HCT116 (cell line): ENCODE measurements around the gene STC2. TPM values are rescaled to one million over a fixed set of nuclear protein-coding genes. Genes with fewer than 3 reads are reported as not detected.

Source experiments
- ATAC-seq: fragments of 200-7000 bp; cut with Tn5 transposase; 2 replicates; pipeline ENCODE4 v1.9.1; 2020; ENCODE audit warnings: mild to moderate bottlenecking, moderate library complexity
- BruUV-seq: library from RNA; stranded (reverse); fragments of 400-500 nt; replicated peaks from 2 replicates; lab custom pipeline; 2021; lab: Mats Ljungman, UMichigan
- CTCF ChIA-PET: fragments of 300-600 bp; sonication (Branson Sonifier 250); formaldehyde crosslinking; loops from one replicate; lab custom pipeline; 2021; ENCODE audit warnings: antibody characterized with exemption; lab: Charles Lee
- POLR2A ChIA-PET: fragments of 300-600, 350-600 bp; sonication (Branson Sonifier 250); formaldehyde crosslinking; loops from one replicate; lab custom pipeline; 2021; ENCODE audit warnings: antibody characterized with exemption; lab: Charles Lee
- RAD21 ChIA-PET, 2 experiments: fragments of 300-600 bp; sonication (Branson Sonifier 250); formaldehyde crosslinking; loops; one replicate each; lab custom pipeline; 2023; ENCODE audit warnings: low total read pairs in 2 of 2; ENCODE audit not compliant: uncharacterized antibody in 2 of 2, unreplicated experiment in 2 of 2, low non-redundant PET in 1 of 2; lab: Charles Lee
- DNase-seq: peaks from one replicate; pipeline ENCODE4 v3.0.0-alpha.2; 2010; ENCODE audit warnings: low read depth, low spot score
- H2AFZ ChIP-seq: fragments of 200-600 bp; shearing (Covaris generic), sonication (generic); 2 replicates; pipeline ENCODE4 v1.6.1; 2017; ENCODE audit warnings: low read depth, mixed run types, mixed read lengths, antibody characterized with exemption, low read length; ENCODE audit not compliant: poor library complexity, severe bottlenecking
- H3K27ac ChIP-seq: 2 replicates; pipeline ENCODE4 v1.5.1; 2012; ENCODE audit warnings: low read depth, low read length
- H3K27me3 ChIP-seq: fragments of 200-600 bp; sonication (generic); 2 replicates; pipeline ENCODE4 v1.6.1; 2016; ENCODE audit warnings: mixed run types, low read length, mixed read lengths; ENCODE audit not compliant: insufficient read depth
- H3K36me3 ChIP-seq, 2 experiments: fragments of 200-500 bp in 1 of 2; fragments of 200-600 bp in 1 of 2; sonication (Bioruptor generic) in 1 of 2; sonication (generic) in 1 of 2; 2 replicates each; pipeline versions ENCODE4 v1.5.1 to v1.6.1; 2014 to 2016; ENCODE audit warnings: low read length in 2 of 2, inconsistent platforms in 1 of 2, mixed read lengths in 1 of 2, mixed run types in 1 of 2; ENCODE audit not compliant: insufficient read depth in 2 of 2, control insufficient read depth in 1 of 2
- H3K4me1 ChIP-seq, 2 experiments: fragments of 200-600 bp in 1 of 2; sonication (generic) in 1 of 2; 2 replicates each; pipeline versions ENCODE4 v1.5.1 to v1.6.1; 2012 to 2017; ENCODE audit warnings: low read length in 2 of 2, inconsistent platforms in 1 of 2, mild to moderate bottlenecking in 1 of 2, mixed read lengths in 1 of 2, mixed run types in 1 of 2, moderate library complexity in 1 of 2; ENCODE audit not compliant: insufficient read depth in 2 of 2, control insufficient read depth in 1 of 2
- H3K4me2 ChIP-seq: fragments of 200-600 bp; sonication (generic); 2 replicates; pipeline ENCODE4 v1.6.1; 2017; ENCODE audit warnings: mixed run types, low read length, mixed read lengths
- H3K4me3 ChIP-seq, 2 experiments: fragments of 200-600 bp in 1 of 2; sonication (generic) in 1 of 2; replicated peaks in 1 of 2; 2 replicates each; pipeline ENCODE4 v1.5.1; 2011 to 2016; ENCODE audit warnings: low read length in 2 of 2, control low read depth in 1 of 2, low read depth in 1 of 2, mild to moderate bottlenecking in 1 of 2, mixed read lengths in 1 of 2, mixed run types in 1 of 2
- H3K79me2 ChIP-seq: fragments of 200-600 bp; sonication (generic); 2 replicates; pipeline ENCODE4 v1.6.1; 2017; ENCODE audit warnings: mild to moderate bottlenecking, mixed run types, low read length, moderate library complexity, mixed read lengths; ENCODE audit not compliant: insufficient read depth
- H3K9ac ChIP-seq: fragments of 200-600 bp; sonication (generic); 2 replicates; pipeline ENCODE4 v1.6.1; 2016; ENCODE audit warnings: low read length, mixed read lengths
- H3K9me2 ChIP-seq: fragments of 200-600 bp; sonication (generic), shearing (Covaris generic); 2 replicates; pipeline ENCODE4 v1.6.1; 2017; ENCODE audit warnings: mixed run types, mild to moderate bottlenecking, moderate library complexity; ENCODE audit not compliant: insufficient read depth
- H3K9me3 ChIP-seq, 2 experiments: fragments of 200-500 bp in 1 of 2; fragments of 200-600 bp in 1 of 2; sonication (Bioruptor generic) in 1 of 2; sonication (generic) in 1 of 2; 2 replicates each; pipeline ENCODE4 v1.6.1; 2014 to 2017; ENCODE audit warnings: low read length in 2 of 2, mixed read lengths in 2 of 2, inconsistent platforms in 1 of 2, low read depth in 1 of 2, mild to moderate bottlenecking in 1 of 2, mixed run types in 1 of 2, moderate library complexity in 1 of 2; ENCODE audit not compliant: control insufficient read depth in 1 of 2, insufficient read depth in 1 of 2
- H4K20me1 ChIP-seq: fragments of 200-600 bp; sonication (generic), shearing (Covaris generic); 2 replicates; pipeline ENCODE4 v1.6.1; 2017; ENCODE audit warnings: mixed run types, mild to moderate bottlenecking, moderate library complexity; ENCODE audit not compliant: insufficient read depth
- ATF3 ChIP-seq: IDR thresholded peaks from 2 replicates; pipeline ENCODE4 v1.6.1; 2012
- CBX3 ChIP-seq: IDR thresholded peaks from 2 replicates; pipeline ENCODE4 v1.6.1; 2012; ENCODE audit warnings: low read depth
- CTCF ChIP-seq, 3 experiments: fragments of 200-600 bp in 1 of 3; sonication (generic) in 1 of 3; IDR thresholded peaks in 2 of 3; conservative IDR thresholded peaks in 1 of 3; 2 replicates each; pipeline ENCODE4 v1.5.1; 2012 to 2017; ENCODE audit warnings: low read depth in 2 of 3, low read length in 2 of 3, antibody characterized with exemption in 1 of 3, borderline replicate concordance in 1 of 3, control low read depth in 1 of 3, mild to moderate bottlenecking in 1 of 3, mixed read lengths in 1 of 3, mixed run types in 1 of 3, moderate library complexity in 1 of 3; ENCODE audit not compliant: insufficient read depth in 1 of 3
- ELF1 ChIP-seq: IDR thresholded peaks from 2 replicates; pipeline ENCODE4 v1.6.1; 2012; ENCODE audit warnings: low read depth, borderline replicate concordance
- EZH2phosphoT487 ChIP-seq: fragments of 200-600 bp; IDR thresholded peaks from 2 replicates; pipeline ENCODE4 v1.6.1; 2018; ENCODE audit warnings: antibody characterized with exemption, borderline replicate concordance
- FOSL1 ChIP-seq: IDR thresholded peaks from 2 replicates; pipeline ENCODE4 v1.6.1; 2012; ENCODE audit warnings: low read depth
- JUND ChIP-seq: IDR thresholded peaks from 2 replicates; pipeline ENCODE4 v1.6.1; 2012
- POLR2A ChIP-seq: IDR thresholded peaks from 2 replicates; pipeline ENCODE4 v1.7.0; 2011; ENCODE audit warnings: borderline replicate concordance; ENCODE audit not compliant: insufficient read depth, insufficient read length; ENCODE audit errors: extremely low read depth
- RAD21 ChIP-seq: IDR thresholded peaks from 2 replicates; pipeline ENCODE4 v1.6.1; 2012; ENCODE audit warnings: low read depth, mild to moderate bottlenecking
- SIN3A ChIP-seq: IDR thresholded peaks from 2 replicates; pipeline ENCODE4 v1.6.1; 2012; ENCODE audit warnings: low read depth
- YY1 ChIP-seq: IDR thresholded peaks from 2 replicates; pipeline ENCODE4 v1.6.1; 2011; ENCODE audit warnings: low read length, low read depth, moderate library complexity, mild to moderate bottlenecking; ENCODE audit not compliant: insufficient replicate concordance; ENCODE audit errors: extremely low read depth
- ZBTB33 ChIP-seq: IDR thresholded peaks from 2 replicates; pipeline ENCODE4 v1.6.1; 2011; ENCODE audit warnings: mild to moderate bottlenecking, low read length, moderate library complexity; ENCODE audit not compliant: insufficient replicate concordance; ENCODE audit errors: extremely low read depth
- ZNF274 ChIP-seq: fragments of 200-500 bp; sonication (Bioruptor generic); IDR thresholded peaks from 2 replicates; pipeline ENCODE4 v1.6.1; 2014; ENCODE audit warnings: mild to moderate bottlenecking, low read depth, low read length, inconsistent platforms
- intact Hi-C: fragments of 100-400 bp; cut with micrococcal nuclease; formaldehyde crosslinking; loops from 2 replicates; pipeline ENCODE4 v1.10.0; 2022
- total RNA-seq: library from RNA; stranded (reverse); gene quantifications from one replicate; pipeline ENCODE4 v1.2.1, GENCODE V29; 2021; ENCODE audit not compliant: unreplicated experiment
- TF ChIP-seq, protein P1 (sequence below): IDR thresholded peaks from 2 replicates; pipeline ENCODE4 v1.6.1; 2012

Gene STC2
- total RNA-seq, 1 experiment from 2014 or later, result 97.3 TPM

GRCh38 chr5:173290477-173291131, 37.6 kb downstream of the STC2 start (continued):
- TF ChIP-seq CTCF (IDR thresholded peaks at IDR 0.05 in 2 of 3, conservative IDR thresholded peaks at IDR 0.05 in 1 of 3; ENCODE audit: borderline replicate concordance in 1 of 3, insufficient read depth in 1 of 3, low read depth in 2 of 3, low read length in 2 of 3), result no peak
- TF ChIP-seq EZH2phosphoT487, result no peak

DNA sequence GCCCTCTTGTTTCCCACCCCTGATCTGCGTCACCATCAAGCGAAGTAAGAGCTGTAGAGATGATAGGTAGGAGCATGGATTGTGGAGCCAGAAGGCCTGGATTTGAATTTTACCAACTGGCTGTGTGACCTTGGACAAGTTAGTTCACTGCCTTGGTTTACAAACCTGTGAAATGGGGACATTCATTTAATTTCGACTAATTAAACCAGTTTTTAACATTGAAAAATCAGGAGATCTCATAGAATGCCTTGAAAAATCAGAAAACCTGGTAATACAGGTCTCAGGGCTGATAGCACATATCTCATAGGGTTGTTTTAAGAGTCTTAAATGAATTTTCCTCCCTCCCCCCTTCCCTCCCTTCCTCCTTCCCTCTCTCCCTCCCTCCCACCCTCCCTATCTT, 38.8 kb downstream of the STC2 start:
- H3K27ac ChIP-seq, result no peak overlapping the region
- H4K20me1 ChIP-seq, result no peaks in the 10 kb centered on the region
- ATAC-seq (no peak), DNase-seq (no peak)
- intact Hi-C loops, result no loop called here
- ChIA-PET POLR2A (interaction anchor here (0.9 kb wide), 1 partner anchor 330 kb away, joined by 3 read pairs; the partner anchor contains the start of gene RPL26L1), CTCF (interaction anchor here (1.0 to 1.1 kb wide), 2 partner anchors 42 to 583 kb away, joined by 3 read pairs; no protein-coding TSS in a partner anchor), RAD21 (no interaction called here)
- no peak overlapping the region for H3K4me3 ChIP-seq
- H3K36me3 ChIP-seq, result no peaks in the 10 kb centered on the region
- peaks cover 7 to 17% of the 10 kb centered on the region in 2 experiments; a peak in 3 of 4 replicates for H3K4me1 ChIP-seq
- no peaks in the 10 kb centered on the region for H3K9me2 ChIP-seq
- H3K27me3 ChIP-seq, result no peaks in the 10 kb centered on the region
- no peak overlapping the region for H2AFZ ChIP-seq
- no peaks in the 10 kb centered on the region for H3K79me2 ChIP-seq
- BruUV-seq, result no TSS peak
- no peak overlapping the region for H3K9ac ChIP-seq
- no peak overlapping the region for H3K4me2 ChIP-seq
- H3K9me3 ChIP-seq, result no peaks in the 10 kb centered on the region
- TF ChIP-seq ELF1 (no peak), JUND (no peak), CBX3 (no peak), ZNF274 (no peak), ATF3 (no peak), RAD21 (no peak), POLR2A (no peak), SIN3A (no peak), EZH2phosphoT487 (no peak), ZBTB33 (no peak), YY1 (no peak), FOSL1 (no peak)
- TF ChIP-seq, protein P1, sequence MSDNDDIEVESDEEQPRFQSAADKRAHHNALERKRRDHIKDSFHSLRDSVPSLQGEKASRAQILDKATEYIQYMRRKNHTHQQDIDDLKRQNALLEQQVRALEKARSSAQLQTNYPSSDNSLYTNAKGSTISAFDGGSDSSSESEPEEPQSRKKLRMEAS, result no peak
